PFSK-1 (cell line): Measurements from ENCODE around the gene GNB1.

Source experiments
- FOXP2 ChIP-seq: optimal IDR thresholded peaks from 2 replicates; pipeline ENCODE3; 2011; ENCODE audit warnings: borderline replicate concordance, control low read depth, inconsistent platforms; ENCODE audit not compliant: insufficient read depth; ENCODE audit errors: extremely low read length, extremely low read depth
- POLR2AphosphoS5 ChIP-seq: IDR thresholded peaks from 2 replicates; pipeline ENCODE4 v1.6.1; 2012; ENCODE audit warnings: low read depth, mild to moderate bottlenecking, control low read depth, low read length, moderate library complexity
- REST ChIP-seq, 2 experiments: IDR thresholded peaks; 2 replicates each; pipeline versions ENCODE4 v1.6.1 to v1.8.0; 2011 to 2012; ENCODE audit warnings: low read depth in 2 of 2, low read length in 2 of 2, control low read depth in 1 of 2, inconsistent platforms in 1 of 2, mild to moderate bottlenecking in 1 of 2, moderate library complexity in 1 of 2; ENCODE audit not compliant: insufficient read depth in 1 of 2
- SIN3A ChIP-seq: IDR thresholded peaks from 2 replicates; pipeline ENCODE4 v1.6.1; 2012; ENCODE audit warnings: mild to moderate bottlenecking, low read length, moderate library complexity, borderline replicate concordance; ENCODE audit not compliant: insufficient read depth
- TAF1 ChIP-seq: IDR thresholded peaks from 2 replicates; pipeline ENCODE4 v1.6.1; 2012; ENCODE audit warnings: low read length, control low read depth, borderline replicate concordance; ENCODE audit not compliant: insufficient read depth

Gene GNB1

DNA sequence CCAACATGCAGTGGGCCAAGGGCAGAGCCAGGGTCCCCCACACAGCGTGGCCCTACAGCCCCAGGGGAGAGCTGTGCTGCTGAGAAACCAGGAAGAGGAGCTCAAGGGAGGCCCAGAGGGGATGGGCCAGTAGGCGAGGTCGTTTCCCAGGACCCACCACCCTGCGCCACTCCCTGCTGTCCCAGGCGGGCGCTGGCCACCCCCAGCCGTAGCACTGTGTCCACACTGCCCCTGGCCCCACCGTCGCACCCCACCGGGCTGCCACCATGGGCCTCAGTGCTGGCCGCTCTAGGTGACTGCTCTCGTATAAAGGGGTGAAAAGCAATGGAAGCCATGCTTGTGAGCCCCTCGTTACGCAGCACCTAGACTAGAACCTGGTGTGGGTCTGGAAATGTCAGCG, 135.0 kb downstream of the GNB1 start:
- TF ChIP-seq POLR2AphosphoS5 (no peak), SIN3A (no peak), FOXP2 (no peak)

DNA sequence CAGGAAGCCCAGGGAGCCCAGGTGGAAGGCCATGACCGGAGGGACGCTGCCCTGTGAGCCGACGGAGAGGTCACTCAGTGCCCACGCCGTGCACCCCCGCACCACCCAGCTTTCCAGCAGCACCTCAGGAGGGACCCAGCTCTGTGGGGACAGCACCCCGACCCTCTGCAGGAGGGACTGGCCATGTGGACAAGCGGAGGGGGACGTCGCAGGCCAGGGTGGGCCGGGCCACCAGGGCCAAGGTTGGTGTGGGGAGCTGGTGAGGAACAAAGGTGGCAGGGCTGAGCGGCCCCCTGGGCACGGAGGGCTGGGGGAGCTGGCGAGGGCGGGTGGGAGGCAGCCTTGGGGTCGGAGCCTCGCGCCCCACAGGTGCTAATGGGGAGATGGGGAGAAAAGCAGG, 135.5 kb downstream of the GNB1 start:
- no peak for TF ChIP-seq TAF1
- TF ChIP-seq SIN3A: no peak
- no peak for TF ChIP-seq FOXP2
- no peak for TF ChIP-seq REST (IDR thresholded peaks at IDR 0.05; ENCODE audit: insufficient read depth in 1 of 2, low read depth in 2 of 2, low read length in 2 of 2)
- no peak for TF ChIP-seq POLR2AphosphoS5

DNA sequence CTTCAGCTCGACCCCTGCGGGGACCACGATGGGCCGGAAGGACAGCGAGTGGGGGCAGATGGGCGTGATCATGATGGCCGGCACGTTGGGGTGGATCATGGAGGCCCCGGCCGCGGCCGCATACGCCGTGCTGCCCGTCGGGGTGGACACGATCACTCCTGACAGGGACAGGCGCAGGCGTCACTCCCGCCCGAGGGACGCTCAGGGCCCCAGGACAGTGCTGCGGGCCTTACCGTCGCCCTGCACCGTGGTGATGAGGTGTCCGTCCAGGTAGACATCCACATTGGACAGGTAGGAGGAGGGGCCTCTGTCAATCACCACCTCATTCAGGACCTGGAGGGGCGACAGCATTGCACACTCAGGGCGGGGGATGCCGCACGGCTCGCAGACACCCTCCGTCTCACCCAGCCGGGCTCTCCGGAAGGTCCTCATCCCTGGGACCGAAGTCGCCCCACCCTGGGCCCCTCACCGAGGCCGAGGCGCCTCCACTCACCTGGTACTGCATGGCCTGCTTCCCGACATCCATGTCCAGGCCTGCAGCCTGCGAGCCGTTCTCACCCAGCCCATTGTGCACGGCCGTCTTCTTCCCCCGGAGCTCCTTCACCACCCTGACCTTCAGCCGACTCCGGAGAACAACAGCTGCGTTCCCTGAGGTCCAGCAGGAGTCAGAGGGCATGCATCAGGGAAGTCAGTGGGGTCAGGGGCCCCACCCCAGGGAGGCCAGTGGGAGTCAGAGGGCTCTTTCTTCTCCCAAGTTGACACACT, 136.7 kb downstream of the GNB1 start:
- no peak for TF ChIP-seq REST (IDR thresholded peaks at IDR 0.05; ENCODE audit: insufficient read depth in 1 of 2, low read depth in 2 of 2, low read length in 2 of 2)
- TF ChIP-seq POLR2AphosphoS5: no peak
- TF ChIP-seq FOXP2: no peak
- TF ChIP-seq TAF1: no peak
- no peak for TF ChIP-seq SIN3A

DNA sequence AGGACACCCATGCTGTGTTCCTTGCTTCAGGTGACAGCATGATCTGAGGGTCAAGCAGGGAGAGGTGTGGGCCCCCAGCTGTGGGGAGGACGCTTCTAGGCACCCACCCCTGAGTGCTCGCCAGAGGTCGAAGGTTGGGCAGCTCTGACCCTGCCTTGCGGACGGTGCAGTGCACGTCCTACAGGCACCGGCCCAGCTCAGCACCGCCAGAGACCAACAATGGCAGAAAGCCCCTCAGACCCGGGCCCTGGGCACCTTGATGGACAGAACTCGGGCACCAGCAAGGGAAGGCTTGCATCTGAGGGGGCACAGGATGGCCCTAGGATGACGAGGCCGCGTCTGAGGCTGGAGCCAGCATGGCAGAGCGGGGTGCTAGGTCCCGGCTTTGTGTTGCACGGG, 137.3 kb downstream of the GNB1 start:
- no peak for TF ChIP-seq POLR2AphosphoS5
- TF ChIP-seq FOXP2: no peak
- TF ChIP-seq TAF1: no peak
- TF ChIP-seq REST (IDR thresholded peaks at IDR 0.05; ENCODE audit: insufficient read depth in 1 of 2, low read depth in 2 of 2, low read length in 2 of 2): no peak
- TF ChIP-seq SIN3A: no peak

- no peak for TF ChIP-seq TAF1
- no peak for TF ChIP-seq SIN3A
- no peak for TF ChIP-seq POLR2AphosphoS5
- no peak for TF ChIP-seq FOXP2
- no peak for TF ChIP-seq REST (IDR thresholded peaks at IDR 0.05; ENCODE audit: insufficient read depth in 1 of 2, low read depth in 2 of 2, low read length in 2 of 2)
Observed at GRCh38 chr1:1752636-1753606, 138.0 kb downstream of the GNB1 start.
